ENCODE results near the gene TAF1B. TPM values are rescaled to one million over a fixed set of nuclear protein-coding genes. Genes with fewer than 3 reads are reported as not detected.

Gene TAF1B
- total RNA-seq, 1 donor: 41.3 TPM

- no peak overlapping the region for H2AFZ ChIP-seq (ENCODE audit: low read length)
- H3K4me1 ChIP-seq (ENCODE audit: insufficient read depth, low read length): peaks cover 12% of the 10 kb centered on the region
- H3K27ac ChIP-seq (ENCODE audit: low read depth, low read length): no peak overlapping the region
- H3K79me2 ChIP-seq (ENCODE audit: insufficient read depth, low read length): peaks cover 5% of the 10 kb centered on the region
- H3K4me2 ChIP-seq (ENCODE audit: insufficient read depth, low read length): no peak overlapping the region
- H3K36me3 ChIP-seq (ENCODE audit: insufficient read depth, low read length): peaks cover 6% of the 10 kb centered on the region
- no peak for TF ChIP-seq CTCF (IDR thresholded peaks at IDR 0.05; ENCODE audit: extremely low read depth, low read depth, low read length)
- H4K20me1 ChIP-seq (ENCODE audit: insufficient read depth, low read length): peaks cover 4% of the 10 kb centered on the region
- no peaks in the 10 kb centered on the region for H3K27me3 ChIP-seq (ENCODE audit: insufficient read depth, low read length)
- DNase-seq (ENCODE audit: insufficient read length, low spot score, missing footprints): no peak
- H3K4me3 ChIP-seq (ENCODE audit: insufficient read depth, low read length): no peak overlapping the region
- no peaks in the 10 kb centered on the region for H3K9me3 ChIP-seq (ENCODE audit: low read depth, low read length)
These were observed 46.6 kb downstream of the TAF1B start for GRCh38 chr2:9889812-9890261.

GRCh38 chr2:9892236-9892635 lies 49.0 kb downstream of the TAF1B start:
- TF ChIP-seq CTCF (IDR thresholded peaks at IDR 0.05; ENCODE audit: extremely low read depth, low read depth, low read length): no peak
- Histone ChIP-seq H3K9me3 (ENCODE audit: low read depth, low read length) (no peaks in the 10 kb centered on the region), H3K27me3 (ENCODE audit: insufficient read depth, low read length) (no peaks in the 10 kb centered on the region), H3K27ac (ENCODE audit: low read depth, low read length) (no peak overlapping the region), H3K4me3 (ENCODE audit: insufficient read depth, low read length) (no peak overlapping the region), H4K20me1 (ENCODE audit: insufficient read depth, low read length) (no peaks in the 10 kb centered on the region), H2AFZ (ENCODE audit: low read length) (no peak overlapping the region), H3K36me3 (ENCODE audit: insufficient read depth, low read length) (peaks cover 2% of the 10 kb centered on the region), H3K4me1 (ENCODE audit: insufficient read depth, low read length) (peaks cover 17% of the 10 kb centered on the region), H3K79me2 (ENCODE audit: insufficient read depth, low read length) (peaks cover 3% of the 10 kb centered on the region), H3K4me2 (ENCODE audit: insufficient read depth, low read length) (no peak overlapping the region)
- DNase-seq (ENCODE audit: insufficient read length, low spot score, missing footprints): no peak

GRCh38 chr2:9895669-9896590 lies 52.7 kb downstream of the TAF1B start:
- no peaks in the 10 kb centered on the region for H4K20me1 ChIP-seq (ENCODE audit: insufficient read depth, low read length)

More at GRCh38 chr2:9895669-9896590, 52.7 kb downstream of the TAF1B start:
- Histone ChIP-seq H3K27me3 (ENCODE audit: insufficient read depth, low read length) (no peaks in the 10 kb centered on the region), H2AFZ (ENCODE audit: low read length) (no peak overlapping the region), H3K9me3 (ENCODE audit: low read depth, low read length) (no peaks in the 10 kb centered on the region), H3K79me2 (ENCODE audit: insufficient read depth, low read length) (peaks cover 3% of the 10 kb centered on the region), H3K4me1 (ENCODE audit: insufficient read depth, low read length) (peaks cover 27% of the 10 kb centered on the region), H3K27ac (ENCODE audit: low read depth, low read length) (peak overlapping the region; percentile 29), H3K36me3 (ENCODE audit: insufficient read depth, low read length) (no peaks in the 10 kb centered on the region), H3K4me3 (ENCODE audit: insufficient read depth, low read length) (no peak overlapping the region), H3K4me2 (ENCODE audit: insufficient read depth, low read length) (peak overlapping the region; percentile 51)
- DNase-seq (ENCODE audit: insufficient read length, low spot score, missing footprints): no peak
- no peak for TF ChIP-seq CTCF (IDR thresholded peaks at IDR 0.05; ENCODE audit: extremely low read depth, low read depth, low read length)

Data from osteoblast (primary cell).